IPS-18a (cell line): ENCODE measurements around the gene CCDC138.

ENCODE experiments used
- H3K27ac ChIP-seq: one replicate; pipeline ENCODE4 v1.5.1; 2013; ENCODE audit warnings: low read length
- H3K27me3 ChIP-seq: one replicate; pipeline ENCODE4 v1.6.1; 2013; ENCODE audit warnings: mild to moderate bottlenecking, low read length; ENCODE audit not compliant: control insufficient read depth, insufficient read depth
- H3K36me3 ChIP-seq: one replicate; pipeline ENCODE4 v1.6.1; 2013; ENCODE audit warnings: low read depth, low read length; ENCODE audit not compliant: control insufficient read depth
- H3K4me1 ChIP-seq: one replicate; pipeline ENCODE4 v1.6.1; 2013; ENCODE audit warnings: low read depth, low read length; ENCODE audit not compliant: control insufficient read depth
- H3K4me3 ChIP-seq: one replicate; pipeline ENCODE4 v1.5.1; 2013; ENCODE audit warnings: low read length
- H3K9ac ChIP-seq: one replicate; pipeline ENCODE4 v1.6.1; 2013; ENCODE audit warnings: mild to moderate bottlenecking, low read length, moderate library complexity
- H3K9me3 ChIP-seq: one replicate; pipeline ENCODE4 v1.6.1; 2013; ENCODE audit warnings: low read depth, low read length; ENCODE audit not compliant: control insufficient read depth

The CCDC138 gene

DNA sequence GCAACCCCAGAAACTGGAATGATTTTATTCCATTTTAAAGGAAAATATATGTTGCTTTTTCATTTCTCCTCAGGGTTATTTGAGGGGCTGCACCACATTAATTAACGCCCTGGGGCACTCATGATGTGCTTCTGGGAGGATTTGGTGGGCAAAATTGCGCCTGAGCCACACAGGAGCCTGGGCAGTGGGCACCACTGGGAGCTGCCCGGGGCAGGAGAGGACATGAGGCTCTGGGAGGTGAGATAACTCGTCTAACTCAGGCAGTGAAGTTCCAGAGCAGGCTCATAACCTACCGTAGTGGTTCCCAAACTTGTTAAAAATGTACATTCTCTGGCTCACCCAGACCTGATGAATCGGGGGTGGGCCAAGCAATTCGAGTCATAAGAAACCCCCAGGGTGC, 134.1 kb downstream of the CCDC138 start:
- Histone ChIP-seq H3K27me3 (no peaks in the 10 kb centered on the region), H3K4me3 (no peak overlapping the region), H3K4me1 (no peaks in the 10 kb centered on the region), H3K36me3 (no peaks in the 10 kb centered on the region), H3K9me3 (no peaks in the 10 kb centered on the region), H3K27ac (no peak overlapping the region), H3K9ac (no peak overlapping the region)

DNA sequence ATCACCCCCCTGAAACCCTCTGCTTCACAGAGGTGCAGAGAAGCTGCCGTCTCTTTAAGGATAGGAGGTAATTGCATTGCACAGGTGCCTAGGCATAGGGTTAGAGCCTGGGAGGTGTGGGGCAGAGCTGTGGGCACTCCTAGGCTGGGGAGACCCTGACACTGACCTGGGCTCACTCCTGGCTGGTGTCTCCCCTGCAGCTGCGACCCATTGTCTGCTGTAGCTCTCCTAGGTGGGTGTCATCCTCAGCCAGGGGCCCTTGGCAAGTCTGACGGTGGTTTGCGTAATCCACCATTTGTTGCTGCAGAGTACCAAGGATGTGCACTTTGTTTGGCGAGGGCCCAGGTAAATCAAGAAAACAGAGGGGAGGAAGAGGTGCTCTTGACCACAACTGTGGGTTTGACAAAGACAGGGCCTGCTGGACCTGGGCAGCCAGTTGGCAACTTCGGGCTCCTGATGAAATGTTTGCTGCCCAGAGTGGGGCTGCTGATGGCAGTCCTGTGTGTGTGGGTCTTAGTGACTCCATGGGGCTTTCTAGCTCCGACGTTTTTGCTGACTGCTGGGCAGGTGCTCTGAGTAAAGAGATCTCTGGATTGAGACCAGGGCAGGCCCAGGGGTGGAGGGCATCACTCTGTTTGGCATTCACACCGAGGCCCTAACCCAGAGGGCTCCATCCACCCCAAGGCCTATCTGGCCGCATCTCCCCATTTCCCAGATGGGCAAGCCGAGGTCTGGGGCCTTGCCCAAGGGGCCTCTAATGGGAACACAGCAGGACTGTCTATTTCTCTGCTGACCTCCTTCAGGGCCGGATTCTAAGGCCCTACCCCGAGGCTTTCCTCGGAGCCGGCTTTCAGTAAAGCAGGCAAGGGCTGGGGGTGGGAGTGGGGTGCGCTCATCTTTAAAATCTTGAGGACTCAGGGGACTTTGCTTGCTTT, 134.8 kb downstream of the CCDC138 start:
- Histone ChIP-seq H3K27ac (no peak overlapping the region), H3K4me3 (no peak overlapping the region), H3K27me3 (no peaks in the 10 kb centered on the region), H3K9me3 (no peaks in the 10 kb centered on the region), H3K36me3 (no peaks in the 10 kb centered on the region), H3K9ac (no peak overlapping the region), H3K4me1 (no peaks in the 10 kb centered on the region)

DNA sequence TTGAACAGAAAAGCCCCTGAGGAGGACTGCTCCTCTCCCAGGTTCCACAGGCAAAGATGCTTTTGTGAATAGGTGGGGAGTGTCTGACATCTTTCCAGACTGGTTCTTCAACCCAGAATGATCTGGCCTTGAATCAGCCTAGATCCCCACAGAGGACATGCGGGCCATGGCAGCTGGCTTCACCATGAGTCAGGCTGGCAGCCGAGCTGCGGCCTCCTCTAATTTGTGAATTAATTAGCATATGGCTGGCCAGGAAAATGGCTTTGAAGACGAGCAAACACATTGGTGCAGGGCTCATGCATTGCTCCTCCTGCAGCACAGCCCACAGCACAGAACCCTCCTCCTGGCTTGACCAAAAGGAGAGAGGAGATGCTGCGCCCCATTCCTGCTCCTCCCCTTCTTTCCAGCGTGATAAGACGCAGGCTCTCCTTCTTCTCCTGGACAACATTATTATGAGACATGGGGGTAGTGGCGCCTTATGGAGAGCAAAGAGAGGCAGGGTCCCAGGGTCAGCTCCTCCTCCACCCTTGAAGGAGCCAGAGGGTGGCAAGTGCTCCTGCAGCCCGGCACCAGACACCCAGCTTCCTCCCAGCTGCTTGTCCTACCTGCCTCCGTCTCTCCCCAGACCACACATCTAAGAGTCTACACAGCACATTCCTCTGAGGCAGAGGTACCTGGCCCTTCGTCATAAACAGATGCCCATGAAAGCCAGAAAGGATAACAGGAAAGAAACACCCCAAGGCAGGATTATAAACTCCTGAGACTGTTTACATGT, 135.8 kb downstream of the CCDC138 start:
- no peaks in the 10 kb centered on the region for H3K9me3 ChIP-seq
- H3K36me3 ChIP-seq = no peaks in the 10 kb centered on the region
- H3K27ac ChIP-seq = no peak overlapping the region
- H3K9ac ChIP-seq = no peak overlapping the region
- no peaks in the 10 kb centered on the region for H3K4me1 ChIP-seq
- no peak overlapping the region for H3K4me3 ChIP-seq
- no peaks in the 10 kb centered on the region for H3K27me3 ChIP-seq

DNA sequence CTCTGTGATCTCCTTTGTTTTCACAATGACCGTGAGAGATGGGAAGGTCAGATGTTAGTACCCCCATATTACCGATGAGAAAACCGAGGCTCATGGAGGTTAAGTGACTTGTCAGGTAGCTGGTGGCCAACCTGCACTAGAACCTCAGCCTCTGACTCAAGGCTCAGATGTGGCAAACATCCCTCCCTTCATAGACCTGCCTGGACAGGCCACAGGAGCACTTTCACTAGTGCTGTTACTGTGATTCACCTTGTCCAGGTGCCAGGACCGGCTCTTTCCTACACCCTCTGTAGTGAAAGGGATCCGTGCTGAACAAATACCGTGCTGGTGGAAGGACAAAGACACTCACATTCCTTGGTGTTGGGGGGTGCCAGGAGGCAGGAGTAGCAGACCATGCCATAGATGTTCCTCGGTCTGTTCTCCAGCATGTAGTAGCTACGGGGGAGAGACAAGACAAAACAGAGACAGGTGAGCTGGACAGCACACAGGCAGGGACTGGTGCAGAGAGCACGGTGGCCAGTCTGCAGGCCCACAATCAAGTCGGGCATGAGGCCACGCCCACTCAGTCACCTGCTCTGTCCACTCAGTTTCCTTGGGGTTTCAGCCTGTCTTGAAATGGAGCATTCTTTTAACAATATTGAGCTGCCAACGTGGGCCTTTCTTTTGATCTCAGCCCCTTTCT, 136.6 kb downstream of the CCDC138 start:
- no peak overlapping the region for H3K4me3 ChIP-seq
- H3K4me1 ChIP-seq = no peaks in the 10 kb centered on the region
- H3K36me3 ChIP-seq = no peaks in the 10 kb centered on the region
- H3K9me3 ChIP-seq = no peaks in the 10 kb centered on the region
- H3K27ac ChIP-seq = no peak overlapping the region
- no peaks in the 10 kb centered on the region for H3K27me3 ChIP-seq
- no peak overlapping the region for H3K9ac ChIP-seq

DNA sequence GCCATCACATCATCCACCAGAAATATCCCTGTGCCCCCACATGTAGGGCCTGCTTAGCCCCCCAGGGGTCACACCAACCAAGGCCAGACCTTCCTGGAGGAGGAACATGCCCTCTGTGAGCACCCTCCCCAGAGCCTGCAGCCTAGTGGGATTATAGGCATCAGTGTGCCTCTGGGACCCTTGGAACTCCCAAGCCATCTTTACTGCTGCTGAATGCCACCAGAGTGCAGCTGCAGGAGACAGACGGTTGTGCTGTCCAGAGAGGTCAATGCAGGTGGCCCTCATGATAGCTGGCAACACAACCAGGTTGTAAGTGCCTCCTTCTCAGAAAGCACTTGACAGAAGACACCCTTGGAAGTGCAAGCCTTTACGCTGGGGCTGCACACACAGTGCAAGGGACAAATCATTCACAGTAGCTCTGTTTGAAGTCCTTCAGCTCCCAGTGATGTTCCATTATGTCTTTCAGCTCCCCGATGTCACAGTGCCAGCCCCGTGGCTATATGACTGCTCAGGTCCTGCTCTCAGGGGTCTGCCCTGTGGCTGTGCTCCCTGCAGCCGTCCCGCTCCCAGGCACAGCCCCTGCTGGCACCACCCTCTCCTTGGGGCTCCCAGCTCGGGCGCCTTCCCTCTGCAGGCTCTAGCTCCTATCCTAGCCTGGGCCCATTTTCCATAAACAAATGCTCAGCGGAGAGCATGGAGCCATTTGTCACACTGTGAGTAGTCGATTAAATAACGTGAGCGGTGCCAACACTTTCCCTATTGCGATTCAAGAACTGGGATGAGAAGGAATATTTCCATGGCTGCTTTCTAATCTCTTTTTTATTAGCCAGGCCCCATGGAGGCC, 137.4 kb downstream of the CCDC138 start:
- no peaks in the 10 kb centered on the region for H3K27me3 ChIP-seq
- H3K9me3 ChIP-seq = no peaks in the 10 kb centered on the region
- no peak overlapping the region for H3K4me3 ChIP-seq
- no peak overlapping the region for H3K9ac ChIP-seq
- H3K4me1 ChIP-seq = no peaks in the 10 kb centered on the region
- no peak overlapping the region for H3K27ac ChIP-seq
- H3K36me3 ChIP-seq = no peaks in the 10 kb centered on the region

DNA sequence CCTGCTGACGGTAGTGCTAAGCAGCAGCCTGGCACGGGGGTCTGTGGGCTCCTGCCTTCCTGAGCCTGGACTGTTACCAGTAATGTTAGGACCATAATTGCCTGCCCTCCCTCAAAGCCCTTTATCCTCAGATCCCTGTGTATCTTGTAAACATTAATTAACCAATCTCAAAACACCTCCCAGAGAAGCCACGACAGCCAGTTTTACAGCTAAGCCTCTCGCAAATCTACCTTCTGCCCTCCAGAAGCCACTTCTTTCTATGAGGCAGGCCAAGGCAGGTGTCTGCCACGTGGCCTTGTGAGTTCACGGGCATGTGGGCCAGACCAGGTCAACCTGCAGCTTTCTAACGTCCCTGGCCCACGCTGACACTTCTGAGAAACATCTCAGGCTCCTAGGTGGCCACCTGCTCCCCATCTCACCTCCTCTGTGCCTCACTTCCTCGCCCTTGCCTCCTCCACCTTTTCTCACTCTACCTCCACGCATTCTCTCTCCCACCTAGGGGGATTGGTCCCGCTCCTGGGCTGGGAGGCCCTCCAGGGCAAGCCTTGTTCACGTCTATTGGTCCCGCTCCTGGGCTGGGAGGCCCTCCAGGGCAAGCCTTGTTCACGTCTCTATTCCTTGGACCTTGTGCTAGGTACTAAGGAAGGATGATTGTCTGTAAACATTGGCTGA, 138.1 kb downstream of the CCDC138 start:
- H3K27ac ChIP-seq = no peak overlapping the region
- H3K27me3 ChIP-seq = no peaks in the 10 kb centered on the region
- H3K4me1 ChIP-seq = no peaks in the 10 kb centered on the region
- H3K9me3 ChIP-seq = no peaks in the 10 kb centered on the region
- no peak overlapping the region for H3K4me3 ChIP-seq
- H3K9ac ChIP-seq = no peak overlapping the region
- no peaks in the 10 kb centered on the region for H3K36me3 ChIP-seq

DNA sequence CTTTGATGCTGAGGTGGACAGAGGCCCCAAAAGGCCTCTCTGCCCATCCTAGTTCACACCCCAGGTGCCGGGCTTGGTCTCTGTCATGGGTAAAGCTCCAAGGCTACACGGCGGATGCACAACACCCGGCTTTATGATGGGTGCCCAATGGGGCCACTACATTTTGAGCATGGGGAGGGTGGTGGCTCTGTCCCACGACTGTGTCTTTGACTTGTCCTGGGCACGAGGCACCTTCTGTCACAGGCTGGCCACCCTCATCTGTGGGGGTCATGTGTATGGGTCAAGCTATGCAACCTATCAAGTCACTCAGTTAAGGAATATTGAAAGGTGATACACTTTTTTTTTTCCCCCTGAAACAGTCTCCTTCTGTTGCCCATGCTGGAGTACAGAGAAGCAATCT, 138.7 kb downstream of the CCDC138 start:
- Histone ChIP-seq H3K4me3 (no peak overlapping the region), H3K9me3 (no peaks in the 10 kb centered on the region), H3K27me3 (no peaks in the 10 kb centered on the region), H3K9ac (no peak overlapping the region), H3K36me3 (no peaks in the 10 kb centered on the region), H3K4me1 (no peaks in the 10 kb centered on the region), H3K27ac (no peak overlapping the region)

DNA sequence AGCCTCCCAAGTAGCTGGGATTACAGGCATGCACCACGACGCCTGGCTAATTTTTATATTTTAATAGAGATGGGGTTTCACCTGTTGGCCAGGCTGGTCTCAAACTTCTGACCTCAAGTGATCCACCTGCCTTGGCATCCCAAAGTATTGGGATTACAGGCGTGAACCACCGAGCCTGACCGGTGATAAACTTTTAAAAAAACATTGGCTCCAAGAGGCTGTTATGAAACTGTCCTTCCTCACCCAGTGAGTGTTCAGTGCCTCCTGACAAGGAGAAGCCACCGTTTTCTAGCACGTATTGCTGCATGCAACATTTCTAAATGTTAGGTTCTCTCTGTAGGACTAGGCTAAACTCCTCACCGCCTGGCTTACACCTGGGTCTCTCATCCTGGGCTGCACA, 139.2 kb downstream of the CCDC138 start:
- no peaks in the 10 kb centered on the region for H3K4me1 ChIP-seq
- H3K27ac ChIP-seq = no peak overlapping the region
- H3K4me3 ChIP-seq = no peak overlapping the region
- no peaks in the 10 kb centered on the region for H3K9me3 ChIP-seq
- H3K9ac ChIP-seq = no peak overlapping the region
- H3K36me3 ChIP-seq = no peaks in the 10 kb centered on the region
- no peaks in the 10 kb centered on the region for H3K27me3 ChIP-seq
